HEK293 (cell line): ENCODE results near the gene SPPL2C.

ENCODE experiments used
- CTCF ChIP-seq: fragments of 450-650 bp; formaldehyde crosslinking; IDR thresholded peaks from 2 replicates; pipeline ENCODE4 v1.5.1; 2016; ENCODE audit warnings: missing biosample characterization, missing genetic modification characterization
- GLIS2 ChIP-seq: fragments of 450-650 bp; formaldehyde crosslinking; IDR thresholded peaks from 2 replicates; pipeline ENCODE4 v1.5.1; 2016; ENCODE audit warnings: missing biosample characterization, missing genetic modification characterization
- SP2 ChIP-seq: fragments of 450-650 bp; formaldehyde crosslinking; IDR thresholded peaks from 2 replicates; pipeline ENCODE4 v1.5.1; 2016; ENCODE audit warnings: missing biosample characterization, missing genetic modification characterization
- ZFP37 ChIP-seq: fragments of 450-650 bp; formaldehyde crosslinking; IDR thresholded peaks from 2 replicates; pipeline ENCODE4 v1.5.1; 2016; ENCODE audit warnings: missing biosample characterization, missing genetic modification characterization
- ZNF155 ChIP-seq: fragments of 450-650 bp; formaldehyde crosslinking; IDR thresholded peaks from 2 replicates; pipeline ENCODE4 v1.5.1; 2016; ENCODE audit warnings: missing biosample characterization, missing genetic modification characterization

GRCh38 chr17:45841883-45842525 lies 2.7 kb upstream of the SPPL2C start:
- TF ChIP-seq SP2 (tag by site-specific recombination) (no peak), GLIS2 (tag by site-specific recombination) (no peak), ZFP37 (tag by site-specific recombination) (no peak), CTCF (tag by site-specific recombination) (no peak), ZNF155 (tag by site-specific recombination) (no peak)
